ENCODE measurements around the gene CYTH4.
A peak's percentile ranks its signal among the peaks of the same experiment; 100 is the strongest.

The CYTH4 gene

GRCh38 chr22:37291559-37292298 lies 9.4 kb downstream of the CYTH4 start:
- no peak for DNase-seq (ENCODE audit: low spot score)

- no peak for DNase-seq (ENCODE audit: low spot score)
Measured at GRCh38 chr22:37292641-37293040, 10.3 kb downstream of the CYTH4 start.

- DNase-seq (ENCODE audit: low spot score), result no peak
Measured at GRCh38 chr22:37293172-37293571, 10.9 kb downstream of the CYTH4 start.

GRCh38 chr22:37294747-37295146 lies 12.4 kb downstream of the CYTH4 start:
- no peak for DNase-seq (ENCODE audit: low spot score)

- no peak for DNase-seq (ENCODE audit: low spot score)
Measured at GRCh38 chr22:37295213-37295886, 13.0 kb downstream of the CYTH4 start.

GRCh38 chr22:37295946-37296345 lies 13.6 kb downstream of the CYTH4 start:
- DNase-seq (ENCODE audit: low spot score), result no peak

GRCh38 chr22:37298748-37299495 lies 16.6 kb downstream of the CYTH4 start:
- DNase-seq (ENCODE audit: low spot score), result no peak

GRCh38 chr22:37299969-37300509 lies 17.7 kb downstream of the CYTH4 start:
- DNase-seq (ENCODE audit: low spot score), result no peak

GRCh38 chr22:37300551-37301017 lies 18.3 kb downstream of the CYTH4 start:
- DNase-seq (ENCODE audit: low spot score), result no peak

GRCh38 chr22:37301144-37301830 lies 19.0 kb downstream of the CYTH4 start:
- no peak for DNase-seq (ENCODE audit: low spot score)

- DNase-seq (ENCODE audit: low spot score), result no peak
Measured at GRCh38 chr22:37302674-37303555, 20.6 kb downstream of the CYTH4 start.

GRCh38 chr22:37303821-37304274 lies 21.5 kb downstream of the CYTH4 start:
- DNase-seq (ENCODE audit: low spot score), result peak; percentile 62

GRCh38 chr22:37304595-37305343 lies 22.5 kb downstream of the CYTH4 start:
- DNase-seq (ENCODE audit: low spot score), result no peak

GRCh38 chr22:37305887-37306286 lies 23.6 kb downstream of the CYTH4 start:
- DNase-seq (ENCODE audit: low spot score), result no peak

GRCh38 chr22:37306494-37306829 lies 24.2 kb downstream of the CYTH4 start:
- DNase-seq (ENCODE audit: low spot score), result no peak

- no peak for DNase-seq (ENCODE audit: low spot score)
Measured at GRCh38 chr22:37308385-37309200, 26.3 kb downstream of the CYTH4 start.

- peak; percentile 54 for DNase-seq (ENCODE audit: low spot score)
Measured at GRCh38 chr22:37309211-37310074, 27.1 kb downstream of the CYTH4 start.

- no peak for DNase-seq (ENCODE audit: low spot score)
Measured at GRCh38 chr22:37310075-37310606, 27.8 kb downstream of the CYTH4 start.

Data from CD4-positive, alpha-beta T cell treated with Interleukin-15 for 4 hours (primary cell).